GM12878 (cell line): ENCODE data around the gene KCNJ14. TPM values are rescaled to one million over a fixed set of nuclear protein-coding genes. Genes with fewer than 3 reads are reported as not detected.

Experiments
- MLLT1 ChIP-seq: fragments of 450-650 bp; IDR thresholded peaks from 2 replicates; pipeline ENCODE4 v1.6.1; 2016; ENCODE audit warnings: mild to moderate bottlenecking
- RAD21 ChIP-seq: IDR thresholded peaks from 2 replicates; pipeline ENCODE4 v1.6.1; 2011; ENCODE audit warnings: mild to moderate bottlenecking, low read depth, low read length, moderate library complexity; ENCODE audit not compliant: insufficient read depth
- SP1 ChIP-seq: IDR thresholded peaks from one replicate; pipeline ENCODE4 v1.6.1; 2011; ENCODE audit warnings: low read depth, low read length
- TCF3 ChIP-seq: IDR thresholded peaks from 2 replicates; pipeline ENCODE4 v1.6.1; 2012; ENCODE audit warnings: low read depth, mild to moderate bottlenecking, low read length, borderline replicate concordance; ENCODE audit not compliant: insufficient read depth
- polyA plus RNA-seq, 11 experiments: library from polyadenylated mRNA; depleted of rRNA in 4 of 11; unstranded in 6 of 11; stranded (reverse) in 5 of 11; fragments of >200 nt; fragmentation: Nextera tagmentation in 4 of 11; fragmentation: Illumina TruSeq in 1 of 11; extraction: Ambion mirVana in 4 of 11; extraction: Trizol in 1 of 11; gene quantifications; 1 replicate in 1 of 11; 2 replicates in 10 of 11; pipeline versions ENCODE4 v1.2.1 to v1.2.3, GENCODE V29; 2011 to 2016; ENCODE audit warnings: inconsistent platforms in 2 of 11, missing spikeins in 2 of 11, low read depth in 1 of 11
- total RNA-seq, 4 experiments: library from RNA; depleted of rRNA in 3 of 4; stranded (reverse); fragments of >200 nt in 3 of 4; fragmentation: Illumina TruSeq in 1 of 4; extraction: Trizol in 1 of 4; gene quantifications; 2 replicates each; pipeline versions ENCODE4 v1.2.1 to v1.2.3, GENCODE V29; 2013 to 2021
- TF ChIP-seq, protein P1 (sequence below): fragments of 150-350 bp; IDR thresholded peaks from 2 replicates; pipeline ENCODE4 v1.6.1; 2014; ENCODE audit warnings: mild to moderate bottlenecking, low read depth, low read length
- TF ChIP-seq, protein P2 (sequence below): fragments of 450-650 bp; IDR thresholded peaks from 2 replicates; pipeline ENCODE4 v1.6.1; 2016; ENCODE audit warnings: mild to moderate bottlenecking
- TF ChIP-seq, protein P3 (sequence below): fragments of 450-650 bp; IDR thresholded peaks from 2 replicates; pipeline ENCODE4 v1.6.1; 2016; ENCODE audit warnings: mild to moderate bottlenecking, moderate library complexity, borderline replicate concordance

Gene KCNJ14
- total and polyA plus RNA-seq, 10 of the 15 experiments (the other 5 are each of a cell fraction or from before 2014, with no cell fraction given), result 0.24 to 1.4 (median 0.42) TPM

- TF ChIP-seq, protein P1, sequence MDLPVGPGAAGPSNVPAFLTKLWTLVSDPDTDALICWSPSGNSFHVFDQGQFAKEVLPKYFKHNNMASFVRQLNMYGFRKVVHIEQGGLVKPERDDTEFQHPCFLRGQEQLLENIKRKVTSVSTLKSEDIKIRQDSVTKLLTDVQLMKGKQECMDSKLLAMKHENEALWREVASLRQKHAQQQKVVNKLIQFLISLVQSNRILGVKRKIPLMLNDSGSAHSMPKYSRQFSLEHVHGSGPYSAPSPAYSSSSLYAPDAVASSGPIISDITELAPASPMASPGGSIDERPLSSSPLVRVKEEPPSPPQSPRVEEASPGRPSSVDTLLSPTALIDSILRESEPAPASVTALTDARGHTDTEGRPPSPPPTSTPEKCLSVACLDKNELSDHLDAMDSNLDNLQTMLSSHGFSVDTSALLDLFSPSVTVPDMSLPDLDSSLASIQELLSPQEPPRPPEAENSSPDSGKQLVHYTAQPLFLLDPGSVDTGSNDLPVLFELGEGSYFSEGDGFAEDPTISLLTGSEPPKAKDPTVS, result no peak
- no peak for TF ChIP-seq MLLT1
- TF ChIP-seq, protein P2, sequence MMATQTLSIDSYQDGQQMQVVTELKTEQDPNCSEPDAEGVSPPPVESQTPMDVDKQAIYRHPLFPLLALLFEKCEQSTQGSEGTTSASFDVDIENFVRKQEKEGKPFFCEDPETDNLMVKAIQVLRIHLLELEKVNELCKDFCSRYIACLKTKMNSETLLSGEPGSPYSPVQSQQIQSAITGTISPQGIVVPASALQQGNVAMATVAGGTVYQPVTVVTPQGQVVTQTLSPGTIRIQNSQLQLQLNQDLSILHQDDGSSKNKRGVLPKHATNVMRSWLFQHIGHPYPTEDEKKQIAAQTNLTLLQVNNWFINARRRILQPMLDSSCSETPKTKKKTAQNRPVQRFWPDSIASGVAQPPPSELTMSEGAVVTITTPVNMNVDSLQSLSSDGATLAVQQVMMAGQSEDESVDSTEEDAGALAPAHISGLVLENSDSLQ, result no peak
- TF ChIP-seq, protein P3, sequence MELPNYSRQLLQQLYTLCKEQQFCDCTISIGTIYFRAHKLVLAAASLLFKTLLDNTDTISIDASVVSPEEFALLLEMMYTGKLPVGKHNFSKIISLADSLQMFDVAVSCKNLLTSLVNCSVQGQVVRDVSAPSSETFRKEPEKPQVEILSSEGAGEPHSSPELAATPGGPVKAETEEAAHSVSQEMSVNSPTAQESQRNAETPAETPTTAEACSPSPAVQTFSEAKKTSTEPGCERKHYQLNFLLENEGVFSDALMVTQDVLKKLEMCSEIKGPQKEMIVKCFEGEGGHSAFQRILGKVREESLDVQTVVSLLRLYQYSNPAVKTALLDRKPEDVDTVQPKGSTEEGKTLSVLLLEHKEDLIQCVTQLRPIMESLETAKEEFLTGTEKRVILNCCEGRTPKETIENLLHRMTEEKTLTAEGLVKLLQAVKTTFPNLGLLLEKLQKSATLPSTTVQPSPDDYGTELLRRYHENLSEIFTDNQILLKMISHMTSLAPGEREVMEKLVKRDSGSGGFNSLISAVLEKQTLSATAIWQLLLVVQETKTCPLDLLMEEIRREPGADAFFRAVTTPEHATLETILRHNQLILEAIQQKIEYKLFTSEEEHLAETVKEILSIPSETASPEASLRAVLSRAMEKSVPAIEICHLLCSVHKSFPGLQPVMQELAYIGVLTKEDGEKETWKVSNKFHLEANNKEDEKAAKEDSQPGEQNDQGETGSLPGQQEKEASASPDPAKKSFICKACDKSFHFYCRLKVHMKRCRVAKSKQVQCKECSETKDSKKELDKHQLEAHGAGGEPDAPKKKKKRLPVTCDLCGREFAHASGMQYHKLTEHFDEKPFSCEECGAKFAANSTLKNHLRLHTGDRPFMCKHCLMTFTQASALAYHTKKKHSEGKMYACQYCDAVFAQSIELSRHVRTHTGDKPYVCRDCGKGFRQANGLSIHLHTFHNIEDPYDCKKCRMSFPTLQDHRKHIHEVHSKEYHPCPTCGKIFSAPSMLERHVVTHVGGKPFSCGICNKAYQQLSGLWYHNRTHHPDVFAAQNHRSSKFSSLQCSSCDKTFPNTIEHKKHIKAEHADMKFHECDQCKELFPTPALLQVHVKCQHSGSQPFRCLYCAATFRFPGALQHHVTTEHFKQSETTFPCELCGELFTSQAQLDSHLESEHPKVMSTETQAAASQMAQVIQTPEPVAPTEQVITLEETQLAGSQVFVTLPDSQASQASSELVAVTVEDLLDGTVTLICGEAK, result no peak
- TF ChIP-seq RAD21, result no peak
- TF ChIP-seq SP1, result no peak
- TF ChIP-seq TCF3, result no peak
Measured at GRCh38 chr19:48424694-48425219, 30.6 kb upstream of the KCNJ14 start (continued).
